H1 (cell line): ENCODE data around the gene C10orf95. TPM values are rescaled to one million over a fixed set of nuclear protein-coding genes. Genes with fewer than 3 reads are reported as not detected.

Source experiments
- CTCF ChIA-PET: fragments of 300-600 bp; sonication (Branson Sonifier 250); formaldehyde crosslinking; loops from one replicate; lab custom pipeline; 2021; ENCODE audit not compliant: partially characterized antibody; lab: Charles Lee
- POLR2A ChIA-PET: fragments of 300-600 bp; sonication (Branson Sonifier 250); formaldehyde crosslinking; loops from one replicate; lab custom pipeline; 2021; ENCODE audit warnings: inconsistent platforms; ENCODE audit not compliant: partially characterized antibody; lab: Charles Lee
- DNase-seq, 2 experiments: peaks; one replicate each; pipeline versions ENCODE4 v3.0.0 to v3.0.0-alpha.2; 2010 to 2022; ENCODE audit warnings: low spot score in 2 of 2, low read depth in 1 of 2, mixed read lengths in 1 of 2
- FAIRE-seq: peaks from 2 replicates; lab custom pipeline; 2011; peaks lifted over from hg19 to GRCh38; lab: Jason Lieb, UNC
- H2AFZ ChIP-seq: 2 replicates; pipeline ENCODE4 v1.8.1; 2012; ENCODE audit warnings: low read length, inconsistent platforms
- H2AK5ac ChIP-seq: 2 replicates; pipeline ENCODE4 v1.6.1; 2013; ENCODE audit warnings: low read depth, low read length
- H2BK120ac ChIP-seq: replicated peaks from 2 replicates; pipeline ENCODE3; 2013; ENCODE audit warnings: low read depth, low read length, inconsistent platforms
- H2BK12ac ChIP-seq: 2 replicates; pipeline ENCODE4 v1.6.1; 2013; ENCODE audit warnings: low read depth, low read length
- H2BK15ac ChIP-seq: 2 replicates; pipeline ENCODE4 v1.6.1; 2013; ENCODE audit warnings: low read length
- H2BK20ac ChIP-seq: 2 replicates; pipeline ENCODE4 v1.6.1; 2013; ENCODE audit warnings: low read length
- H2BK5ac ChIP-seq: 2 replicates; pipeline ENCODE4 v1.6.1; 2013; ENCODE audit warnings: low read depth, low read length
- H3K14ac ChIP-seq: 2 replicates; pipeline ENCODE4 v1.6.1; 2013; ENCODE audit warnings: inconsistent platforms; ENCODE audit not compliant: insufficient read length
- H3K18ac ChIP-seq: 2 replicates; pipeline ENCODE4 v1.6.1; 2013; ENCODE audit warnings: low read length; ENCODE audit errors: extremely low read depth
- H3K23ac ChIP-seq: 2 replicates; pipeline ENCODE4 v1.6.1; 2013; ENCODE audit warnings: inconsistent platforms; ENCODE audit not compliant: insufficient read length
- H3K23me2 ChIP-seq: 2 replicates; pipeline ENCODE4 v1.6.1; 2013; ENCODE audit warnings: low read depth, low read length
- H3K27ac ChIP-seq: 2 replicates; pipeline ENCODE4 v1.6.1; 2011; ENCODE audit warnings: low read depth, low read length, inconsistent platforms
- H3K27me3 ChIP-seq, 4 experiments: replicated peaks in 1 of 4; 1 replicate in 1 of 4; 2 replicates in 3 of 4; pipeline versions ENCODE4 v1.6.1 to v1.8.1; 2011 to 2013; ENCODE audit warnings: low read length in 3 of 4, mild to moderate bottlenecking in 3 of 4, inconsistent platforms in 2 of 4, mixed read lengths in 2 of 4, moderate library complexity in 1 of 4; ENCODE audit not compliant: control insufficient read depth in 3 of 4, insufficient read depth in 3 of 4; ENCODE audit errors: extremely low read depth in 1 of 4
- H3K36me3 ChIP-seq, 4 experiments: 2 replicates each; pipeline versions ENCODE4 v1.6.1 to v1.8.1; 2011 to 2013; ENCODE audit warnings: mild to moderate bottlenecking in 4 of 4, low read length in 3 of 4, moderate library complexity in 2 of 4, control low read depth in 1 of 4, inconsistent platforms in 1 of 4; ENCODE audit not compliant: insufficient read depth in 4 of 4, control insufficient read depth in 2 of 4
- H3K4ac ChIP-seq: replicated peaks from 2 replicates; pipeline ENCODE3; 2013; ENCODE audit warnings: low read length, low read depth, mixed read lengths, inconsistent platforms; ENCODE audit not compliant: insufficient read length
- H3K4me1 ChIP-seq, 4 experiments: replicated peaks in 1 of 4; 1 replicate in 1 of 4; 2 replicates in 3 of 4; pipeline versions ENCODE4 v1.6.1 to v1.8.1; 2011 to 2013; ENCODE audit warnings: low read length in 3 of 4, inconsistent platforms in 2 of 4, mixed read lengths in 1 of 4; ENCODE audit not compliant: insufficient read depth in 4 of 4, control insufficient read depth in 3 of 4
- H3K4me2 ChIP-seq, 2 experiments: 2 replicates each; pipeline versions ENCODE4 v1.6.1 to v1.8.1; 2011 to 2013; ENCODE audit warnings: low read depth in 2 of 2, low read length in 2 of 2, control low read depth in 1 of 2, inconsistent platforms in 1 of 2, mild to moderate bottlenecking in 1 of 2; ENCODE audit not compliant: insufficient read depth in 1 of 2
- H3K4me3 ChIP-seq, 4 experiments: fragments of 200-600, 300-600 bp in 1 of 4; sonication (generic), shearing (Covaris generic), sonication (Bioruptor Twin) in 1 of 4; 2 replicates each; pipeline versions ENCODE4 v1.5.1 to v1.8.1; 2011 to 2016; ENCODE audit warnings: low read length in 4 of 4, low read depth in 3 of 4, control low read depth in 2 of 4, inconsistent platforms in 2 of 4, mild to moderate bottlenecking in 2 of 4, mixed read lengths in 1 of 4, moderate library complexity in 1 of 4; ENCODE audit not compliant: insufficient read depth in 2 of 4; ENCODE audit errors: extremely low read depth in 1 of 4
- H3K56ac ChIP-seq: replicated peaks from 2 replicates; pipeline ENCODE3; 2013; ENCODE audit warnings: low read depth, mild to moderate bottlenecking, mixed read lengths, low read length, inconsistent platforms; ENCODE audit not compliant: insufficient read length
- H3K79me1 ChIP-seq: 2 replicates; pipeline ENCODE4 v1.6.1; 2013; ENCODE audit warnings: low read depth, low read length, control low read depth
- H3K79me2 ChIP-seq, 2 experiments: 2 replicates each; pipeline versions ENCODE4 v1.6.1 to v1.8.1; 2012 to 2013; ENCODE audit warnings: low read length in 2 of 2, mild to moderate bottlenecking in 2 of 2, inconsistent platforms in 1 of 2; ENCODE audit not compliant: insufficient read depth in 2 of 2, control insufficient read depth in 1 of 2
- H3K9ac ChIP-seq, 4 experiments: replicated peaks in 1 of 4; 1 replicate in 1 of 4; 2 replicates in 3 of 4; pipeline versions ENCODE4 v1.6.1 to v1.8.1; 2011 to 2013; ENCODE audit warnings: low read depth in 3 of 4, low read length in 3 of 4, control low read depth in 2 of 4, mild to moderate bottlenecking in 2 of 4, moderate library complexity in 2 of 4, inconsistent platforms in 1 of 4; ENCODE audit errors: extremely low read depth in 1 of 4
- H3K9me3 ChIP-seq, 2 experiments: 2 replicates each; pipeline versions ENCODE4 v1.6.1 to v1.8.1; 2012 to 2013; ENCODE audit warnings: mild to moderate bottlenecking in 2 of 2, moderate library complexity in 2 of 2, control low read depth in 1 of 2, inconsistent platforms in 1 of 2, low read depth in 1 of 2, low read length in 1 of 2, mixed read lengths in 1 of 2; ENCODE audit not compliant: insufficient read depth in 2 of 2
- H4K20me1 ChIP-seq, 2 experiments: replicated peaks in 1 of 2; 2 replicates each; pipeline versions ENCODE3 to v1.8.1; 2011 to 2013; ENCODE audit warnings: inconsistent platforms in 2 of 2, low read length in 2 of 2, mild to moderate bottlenecking in 1 of 2; ENCODE audit not compliant: insufficient read depth in 2 of 2, control insufficient read depth in 1 of 2
- H4K5ac ChIP-seq: 2 replicates; pipeline ENCODE4 v1.6.1; 2013; ENCODE audit warnings: low read length, low read depth, mixed read lengths, inconsistent platforms; ENCODE audit not compliant: insufficient read length
- H4K8ac ChIP-seq: 2 replicates; pipeline ENCODE4 v1.8.0; 2013; ENCODE audit warnings: mild to moderate bottlenecking, moderate library complexity, low read length, inconsistent platforms; ENCODE audit not compliant: insufficient read depth; ENCODE audit errors: extremely low read depth
- H4K91ac ChIP-seq: replicated peaks from 2 replicates; pipeline ENCODE3; 2013; ENCODE audit warnings: low read length, mixed read lengths, inconsistent platforms; ENCODE audit not compliant: insufficient read length
- ASH2L ChIP-seq: fragments of 200-600, 300-600 bp; sonication (generic); IDR thresholded peaks from one replicate; pipeline ENCODE4 v1.7.1; 2017; ENCODE audit warnings: low read length
- BCL11A ChIP-seq, 2 experiments: IDR thresholded peaks; one replicate each; pipeline ENCODE4 v1.6.1; 2011; ENCODE audit warnings: low read depth in 2 of 2, low read length in 2 of 2, mild to moderate bottlenecking in 2 of 2
- CTBP2 ChIP-seq: IDR thresholded peaks from 2 replicates; pipeline ENCODE4 v1.7.0; 2011; ENCODE audit warnings: borderline replicate concordance, mild to moderate bottlenecking, moderate library complexity, mixed read lengths, low read length; ENCODE audit not compliant: insufficient read depth, insufficient read length
- EP300 ChIP-seq, 2 experiments: IDR thresholded peaks; 1 replicate in 1 of 2; 2 replicates in 1 of 2; pipeline ENCODE4 v1.6.1; 2011 to 2012; ENCODE audit warnings: low read depth in 2 of 2, low read length in 2 of 2, mild to moderate bottlenecking in 2 of 2, borderline replicate concordance in 1 of 2, inconsistent platforms in 1 of 2, moderate library complexity in 1 of 2
- JUND ChIP-seq: IDR thresholded peaks from 2 replicates; pipeline ENCODE4 v1.6.1; 2011; ENCODE audit warnings: mild to moderate bottlenecking, improper control_type of control experiment, low read length
- NRF1 ChIP-seq: IDR thresholded peaks from 2 replicates; pipeline ENCODE4 v1.6.1; 2011; ENCODE audit warnings: mild to moderate bottlenecking, low read depth, low read length, improper control_type of control experiment
- PHF8 ChIP-seq: fragments of 200-600 bp; sonication (generic); conservative IDR thresholded peaks from 2 replicates; pipeline ENCODE4 v1.7.1; 2012; ENCODE audit warnings: low read depth, mild to moderate bottlenecking, inconsistent platforms, low read length, moderate library complexity
- POLR2AphosphoS5 ChIP-seq: IDR thresholded peaks from 2 replicates; pipeline ENCODE4 v1.6.1; 2011; ENCODE audit warnings: low read depth, low read length
- RFX5 ChIP-seq: IDR thresholded peaks from 2 replicates; pipeline ENCODE4 v1.6.1; 2011; ENCODE audit warnings: low read depth, low read length, improper control_type of control experiment, borderline replicate concordance
- SIN3A ChIP-seq, 2 experiments: IDR thresholded peaks in 1 of 2; conservative IDR thresholded peaks in 1 of 2; 2 replicates each; pipeline ENCODE4 v1.6.1; 2011 to 2012; ENCODE audit warnings: low read length in 2 of 2, improper control_type of control experiment in 1 of 2, low read depth in 1 of 2, mild to moderate bottlenecking in 1 of 2
- SIRT6 ChIP-seq: IDR thresholded peaks from one replicate; pipeline ENCODE4 v1.7.1; 2012; ENCODE audit warnings: low read length, inconsistent platforms
- SIX5 ChIP-seq: IDR thresholded peaks from 2 replicates; pipeline ENCODE4 v1.6.1; 2011; ENCODE audit warnings: mild to moderate bottlenecking, low read depth, low read length
- SP2 ChIP-seq: IDR thresholded peaks from 2 replicates; pipeline ENCODE4 v1.6.1; 2012; ENCODE audit warnings: mild to moderate bottlenecking, low read length, inconsistent platforms
- YY1 ChIP-seq: IDR thresholded peaks from 2 replicates; pipeline ENCODE4 v1.6.1; 2011; ENCODE audit warnings: low read depth, mild to moderate bottlenecking, low read length
- WGBS, 2 experiments: shearing (Covaris generic) in 1 of 2; methylation state at CpG; one replicate each; pipeline versions ENCODE4 v1.1.6 to v1.1.7; 2013 to 2015; ENCODE audit warnings: low lambda C conversion rate in 2 of 2, mixed read lengths in 2 of 2, inconsistent platforms in 1 of 2, low coverage in 1 of 2, missing lambda C conversion rate in 1 of 2; ENCODE audit not compliant: insufficient replicate concordance in 2 of 2, insufficient coverage in 1 of 2, insufficient read length in 1 of 2; ENCODE audit errors: extremely low coverage in 1 of 2, missing lambda C conversion rate in 1 of 2; 5-methylcytosine and 5-hydroxymethylcytosine counted together
- polyA plus RNA-seq, 7 experiments: library from polyadenylated mRNA; depleted of rRNA in 3 of 7; stranded (reverse) in 5 of 7; unstranded in 2 of 7; fragments of >200 nt in 5 of 7; fragments of 200-250 nt in 2 of 7; gene quantifications; 1 replicate in 5 of 7; 2 replicates in 1 of 7; 4 replicates in 1 of 7; pipeline versions ENCODE4 v1.2.1 to v1.2.3, GENCODE V29; 2011 to 2013; ENCODE audit warnings: missing spikeins in 2 of 7, mixed read lengths in 2 of 7
- total RNA-seq: library from RNA; stranded (reverse); fragmentation: NEBNext Ultra II Directional; extraction: Animal tissue kit (Norgen Biotek cat#: 25700); gene quantifications from 2 replicates; pipeline ENCODE4 v1.2.1, GENCODE V29; 2021

The C10orf95 gene
- total and polyA plus RNA-seq, 2 of the 8 experiments (the other 6 are each of a cell fraction or from before 2014, with no cell fraction given), result 0.34 to 0.48 TPM

GRCh38 chr10:102450124-102450373 is 1.3 kb downstream of the C10orf95 start:
- WGBS, 2 experiments, result 0% methylated on average over 5 of the region's 11 CpGs; no CpG with 5 or more reads in 1 of the 2 experiments
- Histone ChIP-seq H3K27me3 (no peaks in the 10 kb centered on the region), H3K4me3 (peak overlapping the region; percentile 87 to 99 (median 98)), H3K9ac (peak overlapping the region; percentile 62 to 96 (median 86)), H2BK5ac (peak overlapping the region; percentile 96), H3K27ac (peak overlapping the region; percentile 72), H2BK120ac (peak overlapping the region; percentile 79), H3K23ac (peak overlapping the region; percentile 36), H4K8ac (peak overlapping the region; percentile 89), H3K18ac (peak overlapping the region; percentile 99), H3K9me3 (no peaks in the 10 kb centered on the region), H3K4me1 (peaks cover 5 to 23% (median 15%) of the 10 kb centered on the region in 4 experiments), H3K79me2 (peaks cover 0 to 18% of the 10 kb centered on the region in 2 experiments; a peak in 2 of 4 replicates), H3K4me2 (peak overlapping the region; percentile 99 to 100), H4K20me1 (peaks cover 0 to 2% of the 10 kb centered on the region in 2 experiments), H2BK12ac (0 out of 2 replicates have a peak overlapping the region, but pooled peaks have one; percentile 80), H3K36me3 (peaks cover 0 to 20% (median 2%) of the 10 kb centered on the region in 4 experiments; a peak in 4 of 8 replicates), H3K14ac (peak overlapping the region; percentile 64), H4K91ac (peak overlapping the region; percentile 97), H3K23me2 (peaks cover 9% of the 10 kb centered on the region), H2AK5ac (peak overlapping the region; percentile 93; the same call in 1 of the 2 replicates), H4K5ac (peak overlapping the region; percentile 85), H2BK20ac (no peak overlapping the region), H3K56ac (peak overlapping the region; percentile 83), H3K4ac (peak overlapping the region; percentile 82), H2BK15ac (peak overlapping the region; percentile 98; the same call in 1 of the 2 replicates), H3K79me1 (peaks cover 3% of the 10 kb centered on the region; the same call in 1 of the 2 replicates), H2AFZ (no peak overlapping the region)
- DNase-seq, result no peak
- FAIRE-seq, result no peak
- ChIA-PET CTCF (interaction anchor here (0.8 to 5.0 kb wide), 13 partner anchors 13 to 218 kb away, joined by 3 to 38 read pairs (median 6); partner anchors contain the start of gene FBXL15), POLR2A (interaction anchor here (0.7 to 6.7 kb wide), 12 partner anchors 9 to 134 kb away, joined by 3 to 75 read pairs (median 6); partner anchors contain the start of genes CUEDC2 and FBXL15)
- TF ChIP-seq CTBP2 (no peak), BCL11A (IDR thresholded peaks at IDR 0.05; ENCODE audit: low read depth in 2 of 2, low read length in 2 of 2) (no peak), SIX5 (no peak), POLR2AphosphoS5 (peak; percentile 68), SP2 (no peak), JUND (no peak), RFX5 (no peak), PHF8 (0 out of 2 replicates have a peak, but pooled peaks have one; percentile 37), ASH2L (peak; percentile 5), NRF1 (no peak), SIRT6 (no peak), SIN3A (conservative IDR thresholded peaks at IDR 0.05 in 1 of 2, IDR thresholded peaks at IDR 0.05 in 1 of 2; ENCODE audit: low read depth in 1 of 2, low read length in 2 of 2) (0 out of 4 replicates have a peak, but pooled peaks of 1 of the 2 experiments have one; percentile 80), EP300 (IDR thresholded peaks at IDR 0.05; ENCODE audit: borderline replicate concordance in 1 of 2, low read depth in 2 of 2, low read length in 2 of 2) (no peak), YY1 (no peak)
